Endothelial cell of umbilical vein (primary cell): ENCODE results near the gene RAB28. TPM values are rescaled to one million over a fixed set of nuclear protein-coding genes. Genes with fewer than 3 reads are reported as not detected.

ENCODE experiments used
- BruUV-seq: library from RNA; stranded (reverse); fragments of 400-500 nt; replicated peaks from 2 replicates; lab custom pipeline; 2021; lab: Mats Ljungman, UMichigan
- CTCF ChIA-PET: fragments of 300-600, 350-600 bp; sonication (Branson Sonifier 250); formaldehyde crosslinking; loops from one replicate; lab custom pipeline; 2021; ENCODE audit warnings: antibody characterized with exemption, inconsistent platforms; lab: Charles Lee
- POLR2A ChIA-PET: fragments of 300-600, 350-600 bp; sonication (Branson Sonifier 250); formaldehyde crosslinking; loops from one replicate; lab custom pipeline; 2021; ENCODE audit warnings: antibody characterized with exemption, inconsistent platforms; lab: Charles Lee
- DNase-seq: peaks from one replicate; pipeline ENCODE4 v3.0.0-alpha.2; 2011; ENCODE audit warnings: low read depth, low spot score
- FAIRE-seq: peaks from 2 replicates; lab custom pipeline; 2011; peaks lifted over from hg19 to GRCh38; lab: Jason Lieb, UNC
- H2AFZ ChIP-seq: 2 replicates; pipeline ENCODE4 v1.6.0; 2012; ENCODE audit warnings: low read depth, low read length, control low read depth, inconsistent platforms
- H3K27ac ChIP-seq: 2 replicates; pipeline ENCODE4 v1.5.1; 2011; ENCODE audit warnings: low read depth, mild to moderate bottlenecking, control low read depth, low read length, moderate library complexity; ENCODE audit not compliant: insufficient read depth
- H3K27me3 ChIP-seq, 2 experiments: 2 replicates each; pipeline versions ENCODE4 v1.6.0 to v1.6.1; 2011; ENCODE audit warnings: low read length in 2 of 2, mixed read lengths in 1 of 2; ENCODE audit not compliant: control insufficient read depth in 2 of 2, insufficient read depth in 2 of 2
- H3K36me3 ChIP-seq, 2 experiments: 2 replicates in 1 of 2; 3 replicates in 1 of 2; pipeline ENCODE4 v1.5.1; 2011; ENCODE audit warnings: low read length in 2 of 2, mild to moderate bottlenecking in 1 of 2, moderate library complexity in 1 of 2; ENCODE audit not compliant: control insufficient read depth in 2 of 2, insufficient read depth in 2 of 2; ENCODE audit errors: extremely low read depth in 1 of 2
- H3K4me1 ChIP-seq: 3 replicates; pipeline ENCODE4 v1.5.1; 2011; ENCODE audit warnings: mild to moderate bottlenecking, low read length; ENCODE audit not compliant: control insufficient read depth, insufficient read depth; ENCODE audit errors: extremely low read depth
- H3K4me2 ChIP-seq: 2 replicates; pipeline ENCODE4 v1.6.1; 2011; ENCODE audit warnings: low read length, control low read depth, mixed read lengths; ENCODE audit not compliant: insufficient read depth
- H3K4me3 ChIP-seq, 3 experiments: fragments of 200-600 bp in 1 of 3; sonication (generic), shearing (Covaris generic) in 1 of 3; replicated peaks in 1 of 3; 2 replicates each; pipeline ENCODE4 v1.5.1; 2011 to 2016; ENCODE audit warnings: control low read depth in 3 of 3, low read length in 3 of 3, mild to moderate bottlenecking in 2 of 3, inconsistent platforms in 1 of 3, low read depth in 1 of 3, moderate library complexity in 1 of 3; ENCODE audit not compliant: insufficient read depth in 1 of 3
- H3K79me2 ChIP-seq: 2 replicates; pipeline ENCODE4 v1.6.0; 2012; ENCODE audit warnings: low read length, inconsistent platforms; ENCODE audit not compliant: control insufficient read depth, insufficient read depth
- H3K9ac ChIP-seq: replicated peaks from 2 replicates; pipeline ENCODE3; 2011; ENCODE audit warnings: low read length, control low read depth; ENCODE audit not compliant: insufficient read depth; ENCODE audit errors: extremely low read depth
- H3K9me1 ChIP-seq: replicated peaks from 3 replicates; pipeline ENCODE4 v1.6.0; 2011; ENCODE audit warnings: mild to moderate bottlenecking, low read length; ENCODE audit not compliant: control insufficient read depth, insufficient read depth; ENCODE audit errors: extremely low read depth
- H3K9me3 ChIP-seq: replicated peaks from 2 replicates; pipeline ENCODE4 v1.5.1; 2012; ENCODE audit warnings: low read length, inconsistent platforms; ENCODE audit not compliant: control insufficient read depth, insufficient read depth
- H4K20me1 ChIP-seq: replicated peaks from 2 replicates; pipeline ENCODE3; 2011; ENCODE audit warnings: mild to moderate bottlenecking, low read length; ENCODE audit not compliant: control insufficient read depth, insufficient read depth; ENCODE audit errors: extremely low read depth
- EZH2 ChIP-seq: IDR thresholded peaks from 2 replicates; pipeline ENCODE4 v1.6.1; 2012; ENCODE audit warnings: borderline replicate concordance, low read depth, mild to moderate bottlenecking, moderate library complexity, low read length, inconsistent platforms; ENCODE audit not compliant: severe bottlenecking
- GATA2 ChIP-seq: IDR thresholded peaks from 2 replicates; pipeline ENCODE4 v1.7.0; 2011; ENCODE audit warnings: low read depth, mild to moderate bottlenecking, moderate library complexity, mixed read lengths, low read length; ENCODE audit not compliant: insufficient read length, insufficient read depth
- MYC ChIP-seq: IDR thresholded peaks from one replicate; pipeline ENCODE4 v1.6.1; 2011; ENCODE audit warnings: mild to moderate bottlenecking, low read depth, low read length
- POLR2AphosphoS5 ChIP-seq: IDR thresholded peaks from 2 replicates; pipeline ENCODE4 v1.6.1; 2012; ENCODE audit warnings: low read depth, mild to moderate bottlenecking, control low read depth, low read length, moderate library complexity; ENCODE audit not compliant: insufficient read depth
- dilution Hi-C: fragments of 300-500 bp; cut with MboI; formaldehyde crosslinking; loops from one replicate; pipeline ENCODE4 v1.15.0; 2019; ENCODE audit warnings: low sequenced_read_pairs; ENCODE audit not compliant: extremely low pct_ligation_motif_present
- intact Hi-C: fragments of 100-400 bp; cut with micrococcal nuclease; formaldehyde crosslinking; loops from one replicate; pipeline ENCODE4 v1.10.0; 2022
- polyA plus RNA-seq, 4 experiments: library from polyadenylated mRNA; depleted of rRNA in 3 of 4; stranded (reverse) in 3 of 4; unstranded in 1 of 4; fragments of >200 nt; gene quantifications; 2 replicates each; pipeline versions ENCODE4 v1.2.1 to v1.2.3, GENCODE V29; 2011 to 2012; ENCODE audit warnings: missing spikeins in 1 of 4
- total RNA-seq: library from RNA; stranded (reverse); gene quantifications from 2 replicates; pipeline ENCODE4 v1.2.3, GENCODE V29; 2021
- TF ChIP-seq, protein P1 (sequence below): IDR thresholded peaks from 2 replicates; pipeline ENCODE4 v1.6.1; 2011; ENCODE audit not compliant: insufficient read depth, insufficient read length
- TF ChIP-seq, protein P2 (sequence below), 2 donors: IDR thresholded peaks; 1 replicate in 1 of 2; 2 replicates in 1 of 2; pipeline ENCODE4 v1.5.1; 2011; ENCODE audit warnings: low read length in 2 of 2, mild to moderate bottlenecking in 2 of 2, moderate library complexity in 2 of 2, control low read depth in 1 of 2, inconsistent platforms in 1 of 2, low read depth in 1 of 2; ENCODE audit not compliant: insufficient read depth in 1 of 2; ENCODE audit errors: extremely low read depth in 1 of 2

RAB28 gene
- total and polyA plus RNA-seq, 2 donors (not counting 3 experiments of a cell fraction or from before 2014, with no cell fraction given) = 13.0 to 13.2 TPM

DNA sequence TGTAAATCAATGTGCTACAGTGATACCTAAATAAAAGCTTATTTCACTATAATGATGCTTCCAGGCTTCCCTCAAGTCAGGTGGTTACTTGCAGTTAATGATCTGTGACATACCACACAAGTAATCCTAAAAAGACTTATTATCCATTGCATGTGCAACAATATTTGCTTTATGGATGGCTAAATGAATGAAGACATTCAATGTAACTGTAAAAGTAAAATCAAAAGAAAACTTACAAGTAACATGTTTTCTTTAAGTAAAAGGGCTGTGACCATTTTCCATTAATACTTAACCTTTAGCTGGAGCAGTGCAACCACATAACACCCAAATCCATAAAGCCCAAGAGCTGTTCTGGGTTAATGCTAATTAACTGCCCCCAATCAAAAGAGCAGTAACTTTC is 42.6 kb downstream of the RAB28 start:
- FAIRE-seq = no peak
- H3K79me2 ChIP-seq = no peaks in the 10 kb centered on the region
- no peaks in the 10 kb centered on the region for H3K9me3 ChIP-seq
- intact Hi-C loops (no loop called here), dilution Hi-C loops (no loop called here)
- TF ChIP-seq, protein P1, sequence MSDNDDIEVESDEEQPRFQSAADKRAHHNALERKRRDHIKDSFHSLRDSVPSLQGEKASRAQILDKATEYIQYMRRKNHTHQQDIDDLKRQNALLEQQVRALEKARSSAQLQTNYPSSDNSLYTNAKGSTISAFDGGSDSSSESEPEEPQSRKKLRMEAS = no peak
- no peak for TF ChIP-seq MYC
- no peak for TF ChIP-seq GATA2
- TF ChIP-seq, protein P2, sequence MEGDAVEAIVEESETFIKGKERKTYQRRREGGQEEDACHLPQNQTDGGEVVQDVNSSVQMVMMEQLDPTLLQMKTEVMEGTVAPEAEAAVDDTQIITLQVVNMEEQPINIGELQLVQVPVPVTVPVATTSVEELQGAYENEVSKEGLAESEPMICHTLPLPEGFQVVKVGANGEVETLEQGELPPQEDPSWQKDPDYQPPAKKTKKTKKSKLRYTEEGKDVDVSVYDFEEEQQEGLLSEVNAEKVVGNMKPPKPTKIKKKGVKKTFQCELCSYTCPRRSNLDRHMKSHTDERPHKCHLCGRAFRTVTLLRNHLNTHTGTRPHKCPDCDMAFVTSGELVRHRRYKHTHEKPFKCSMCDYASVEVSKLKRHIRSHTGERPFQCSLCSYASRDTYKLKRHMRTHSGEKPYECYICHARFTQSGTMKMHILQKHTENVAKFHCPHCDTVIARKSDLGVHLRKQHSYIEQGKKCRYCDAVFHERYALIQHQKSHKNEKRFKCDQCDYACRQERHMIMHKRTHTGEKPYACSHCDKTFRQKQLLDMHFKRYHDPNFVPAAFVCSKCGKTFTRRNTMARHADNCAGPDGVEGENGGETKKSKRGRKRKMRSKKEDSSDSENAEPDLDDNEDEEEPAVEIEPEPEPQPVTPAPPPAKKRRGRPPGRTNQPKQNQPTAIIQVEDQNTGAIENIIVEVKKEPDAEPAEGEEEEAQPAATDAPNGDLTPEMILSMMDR (IDR thresholded peaks at IDR 0.05; ENCODE audit: extremely low read depth in 1 of 2, insufficient read depth in 1 of 2, low read depth in 1 of 2, low read length in 2 of 2) = no peak
- TF ChIP-seq POLR2AphosphoS5 = no peak
- peaks cover 2% of the 10 kb centered on the region for H3K9me1 ChIP-seq
- no peak overlapping the region for H3K4me3 ChIP-seq
- H2AFZ ChIP-seq = no peak overlapping the region
- H3K4me2 ChIP-seq = no peak overlapping the region
- no peaks in the 10 kb centered on the region for H3K36me3 ChIP-seq
- CTCF ChIA-PET = interaction anchor here (0.8 kb wide), 1 partner anchor 10 kb away, joined by 3 read pairs; no protein-coding TSS in a partner anchor
- BruUV-seq = no TSS peak
- no peak overlapping the region for H3K27ac ChIP-seq
- no peaks in the 10 kb centered on the region for H4K20me1 ChIP-seq
- no peaks in the 10 kb centered on the region for H3K27me3 ChIP-seq
- H3K4me1 ChIP-seq = no peaks in the 10 kb centered on the region
- DNase-seq = no peak
- POLR2A ChIA-PET = no interaction called here
- no peak overlapping the region for H3K9ac ChIP-seq

DNA sequence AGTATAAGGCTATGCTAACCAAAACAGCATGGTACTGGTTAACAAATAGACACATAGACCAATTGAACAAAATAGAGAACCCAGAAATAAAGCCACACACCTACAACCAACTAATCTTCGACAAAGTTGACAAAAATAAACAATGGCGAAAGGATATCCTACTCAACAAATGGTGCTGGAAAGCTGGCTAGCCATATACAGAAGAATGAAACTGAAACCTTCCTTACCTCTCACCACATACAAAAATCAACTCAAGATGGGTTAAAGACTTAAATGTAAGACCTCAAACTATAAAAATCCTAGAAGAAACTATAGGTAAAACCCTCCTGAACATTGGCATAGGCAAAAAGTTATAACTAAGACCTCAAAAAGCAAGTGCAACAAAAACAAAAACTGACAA is 47.2 kb downstream of the RAB28 start:
- DNase-seq (no peak), FAIRE-seq (no peak)
- no peak overlapping the region for H3K27ac ChIP-seq
- peaks cover 2% of the 10 kb centered on the region for H3K79me2 ChIP-seq
- no peaks in the 10 kb centered on the region for H4K20me1 ChIP-seq
- TF ChIP-seq GATA2 = no peak
- TF ChIP-seq EZH2 = no peak
- H3K4me3 ChIP-seq = no peak overlapping the region
- ChIA-PET POLR2A (no interaction called here), CTCF (no interaction called here)
- H3K27me3 ChIP-seq = no peaks in the 10 kb centered on the region
- intact Hi-C loops (no loop called here), dilution Hi-C loops (no loop called here)
- no peaks in the 10 kb centered on the region for H3K4me1 ChIP-seq
- H3K9me1 ChIP-seq = peaks cover 2% of the 10 kb centered on the region
- no peak overlapping the region for H3K4me2 ChIP-seq
- no peak overlapping the region for H2AFZ ChIP-seq
- H3K36me3 ChIP-seq = no peaks in the 10 kb centered on the region
- no peaks in the 10 kb centered on the region for H3K9me3 ChIP-seq
- H3K9ac ChIP-seq = no peak overlapping the region
- no TSS peak for BruUV-seq
